ENCODE results near the gene TEAD4. TPM values are rescaled to one million over a fixed set of nuclear protein-coding genes. Genes with fewer than 3 reads are reported as not detected.

The TEAD4 gene
- total RNA-seq, 1 experiment from 2014 or later, result 43.2 TPM

DNA sequence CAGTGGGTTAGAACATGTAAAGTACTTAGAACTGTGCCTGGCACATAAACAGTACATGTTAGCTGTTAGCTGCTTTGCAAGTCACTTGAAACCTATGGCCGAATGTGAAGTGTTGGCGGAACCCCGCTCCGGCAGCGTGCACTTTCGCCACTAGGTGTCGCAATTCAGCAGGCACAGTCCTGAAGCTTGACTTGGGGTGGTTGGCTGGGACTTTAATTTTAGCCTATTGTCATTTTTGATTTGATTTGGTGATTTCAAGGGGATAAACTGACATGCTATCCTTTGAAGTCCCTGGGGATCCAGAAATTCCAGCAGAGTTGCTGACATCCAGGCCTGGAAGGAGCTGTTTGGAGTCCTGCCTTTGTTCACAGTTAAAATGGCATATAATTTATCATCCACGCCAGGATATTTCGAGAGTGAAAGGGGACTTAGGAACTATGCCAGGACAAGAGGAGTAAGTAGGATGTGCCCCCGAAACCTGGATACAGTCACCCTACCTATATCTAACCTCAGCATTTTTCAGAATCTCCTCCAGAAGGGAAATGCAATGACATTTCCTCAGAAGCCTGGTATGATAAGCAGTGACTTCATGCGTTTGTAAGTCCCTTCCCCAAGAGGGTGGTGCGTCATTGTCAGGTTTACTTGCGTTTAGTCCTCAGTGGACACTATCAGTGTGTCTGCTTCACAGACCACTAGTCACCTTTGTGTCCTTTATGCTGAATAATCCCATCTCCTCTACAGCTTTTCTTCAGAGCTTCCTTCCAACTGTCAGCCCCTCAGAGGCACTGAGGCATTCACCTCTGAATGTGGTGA, 114.4 kb downstream of the TEAD4 start:
- H3K4me2 ChIP-seq (ENCODE audit: low read length), result peak overlapping the region; percentile 15; the same call in 1 of the 2 replicates
- no TSS peak for BruUV-seq (replicated peaks)
- no peaks in the 10 kb centered on the region; the same call in 1 of the 2 replicates for H3K27me3 ChIP-seq (ENCODE audit: insufficient read depth, low read length)
- H3K36me3 ChIP-seq (ENCODE audit: control insufficient read depth in 1 of 2, insufficient read depth in 2 of 2, low read length in 2 of 2), result no peaks in the 10 kb centered on the region
- ChIA-PET CTCF (interaction anchor here (0.6 to 3.9 kb wide), 20 partner anchors 8 to 730 kb away, joined by 3 to 39 read pairs (median 4); no protein-coding TSS in a partner anchor), RAD21 (ENCODE audit: low non-redundant PET in 1 of 2, low total read pairs in 2 of 2, uncharacterized antibody in 2 of 2, unreplicated experiment in 2 of 2) (interaction anchor here (1.0 to 1.9 kb wide), 4 partner anchors 40 to 202 kb away, joined by 3 to 7 read pairs (median 4); no protein-coding TSS in a partner anchor), POLR2A (no interaction called here)
- H3K79me2 ChIP-seq (ENCODE audit: insufficient read depth, low read length), result no peaks in the 10 kb centered on the region
- no peaks in the 10 kb centered on the region for H3K9me3 ChIP-seq (ENCODE audit: control insufficient read depth in 1 of 2, insufficient read depth in 1 of 2, low read depth in 1 of 2, low read length in 2 of 2)
- no peak overlapping the region for H3K9ac ChIP-seq (ENCODE audit: low read length)
- no peak overlapping the region for H3K4me3 ChIP-seq (replicated peaks in 1 of 2; ENCODE audit: low read depth in 1 of 2, low read length in 2 of 2)
- peaks cover 11 to 27% of the 10 kb centered on the region in 2 experiments; a peak in 3 of 4 replicates for H3K4me1 ChIP-seq (ENCODE audit: control insufficient read depth in 1 of 2, insufficient read depth in 2 of 2, low read length in 2 of 2)
- TF ChIP-seq EZH2phosphoT487 (IDR thresholded peaks at IDR 0.05; ENCODE audit: borderline replicate concordance), result no peak
- TF ChIP-seq MAX (IDR thresholded peaks at IDR 0.05), result no peak
- peak; percentile 44; the same call in 1 of the 2 replicates for TF ChIP-seq CBX3 (IDR thresholded peaks at IDR 0.05; ENCODE audit: low read depth)
- peak; percentile 83 for TF ChIP-seq RAD21 (IDR thresholded peaks at IDR 0.05; ENCODE audit: low read depth)
- TF ChIP-seq POLR2A (IDR thresholded peaks at IDR 0.05; ENCODE audit: borderline replicate concordance, extremely low read depth, insufficient read depth, insufficient read length), result no peak
- no peak for TF ChIP-seq ZFX (IDR thresholded peaks at IDR 0.05)
- TF ChIP-seq, protein P1, sequence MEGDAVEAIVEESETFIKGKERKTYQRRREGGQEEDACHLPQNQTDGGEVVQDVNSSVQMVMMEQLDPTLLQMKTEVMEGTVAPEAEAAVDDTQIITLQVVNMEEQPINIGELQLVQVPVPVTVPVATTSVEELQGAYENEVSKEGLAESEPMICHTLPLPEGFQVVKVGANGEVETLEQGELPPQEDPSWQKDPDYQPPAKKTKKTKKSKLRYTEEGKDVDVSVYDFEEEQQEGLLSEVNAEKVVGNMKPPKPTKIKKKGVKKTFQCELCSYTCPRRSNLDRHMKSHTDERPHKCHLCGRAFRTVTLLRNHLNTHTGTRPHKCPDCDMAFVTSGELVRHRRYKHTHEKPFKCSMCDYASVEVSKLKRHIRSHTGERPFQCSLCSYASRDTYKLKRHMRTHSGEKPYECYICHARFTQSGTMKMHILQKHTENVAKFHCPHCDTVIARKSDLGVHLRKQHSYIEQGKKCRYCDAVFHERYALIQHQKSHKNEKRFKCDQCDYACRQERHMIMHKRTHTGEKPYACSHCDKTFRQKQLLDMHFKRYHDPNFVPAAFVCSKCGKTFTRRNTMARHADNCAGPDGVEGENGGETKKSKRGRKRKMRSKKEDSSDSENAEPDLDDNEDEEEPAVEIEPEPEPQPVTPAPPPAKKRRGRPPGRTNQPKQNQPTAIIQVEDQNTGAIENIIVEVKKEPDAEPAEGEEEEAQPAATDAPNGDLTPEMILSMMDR (IDR thresholded peaks at IDR 0.05 in 2 of 3, conservative IDR thresholded peaks at IDR 0.05 in 1 of 3; ENCODE audit: borderline replicate concordance in 1 of 3, insufficient read depth in 1 of 3, low read depth in 2 of 3, low read length in 2 of 3), result peak; percentile 74 to 99 (median 99); a peak in 5 of 6 replicates
- no peak for TF ChIP-seq ELF1 (IDR thresholded peaks at IDR 0.05; ENCODE audit: borderline replicate concordance, low read depth)
- TF ChIP-seq YY1 (IDR thresholded peaks at IDR 0.05; ENCODE audit: extremely low read depth, insufficient replicate concordance, low read depth, low read length), result peak; percentile 34
- TF ChIP-seq JUND (IDR thresholded peaks at IDR 0.05), result no peak
- H3K9me2 ChIP-seq (ENCODE audit: insufficient read depth), result no peaks in the 10 kb centered on the region
- intact Hi-C loops (cut with micrococcal nuclease), result loop anchor here (1.0 to 5.0 kb wide), 3 partner anchors 130 to 369 kb away; no protein-coding TSS in a partner anchor
- H2AFZ ChIP-seq (ENCODE audit: low read depth, low read length, poor library complexity, severe bottlenecking), result peak overlapping the region; percentile 63
- H3K27ac ChIP-seq (ENCODE audit: low read depth, low read length), result no peak overlapping the region
- DNase-seq (ENCODE audit: low read depth, low spot score) (peak; percentile 72), ATAC-seq (peak; percentile 61)
- H4K20me1 ChIP-seq (ENCODE audit: insufficient read depth), result no peaks in the 10 kb centered on the region
